ENCODE measurements around the gene NRXN3.

DNA sequence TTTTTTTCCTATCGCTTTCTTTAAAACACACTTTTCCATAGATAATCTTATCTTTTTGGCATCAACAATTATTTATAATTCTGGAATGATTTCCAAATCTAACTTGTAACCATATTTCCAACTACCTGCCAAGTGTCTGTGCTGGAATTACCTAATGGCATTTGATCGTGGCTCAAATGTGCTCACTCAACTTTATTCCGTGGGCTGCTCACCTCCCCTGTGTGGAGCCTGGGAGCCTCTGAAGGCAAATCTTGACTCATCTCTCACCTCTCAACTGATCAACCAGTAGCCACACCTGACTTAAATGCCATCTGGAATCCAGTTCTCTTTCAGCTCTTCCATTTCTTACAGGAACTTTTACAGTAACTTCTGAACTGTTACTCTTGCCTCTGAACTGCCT is 1432.6 kb downstream of the NRXN3 start:
- no peak for TF ChIP-seq YY1 (IDR thresholded peaks at IDR 0.05)
- TF ChIP-seq, protein P1, sequence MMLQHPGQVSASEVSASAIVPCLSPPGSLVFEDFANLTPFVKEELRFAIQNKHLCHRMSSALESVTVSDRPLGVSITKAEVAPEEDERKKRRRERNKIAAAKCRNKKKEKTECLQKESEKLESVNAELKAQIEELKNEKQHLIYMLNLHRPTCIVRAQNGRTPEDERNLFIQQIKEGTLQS (IDR thresholded peaks at IDR 0.05) = no peak
- TF ChIP-seq, protein P2, sequence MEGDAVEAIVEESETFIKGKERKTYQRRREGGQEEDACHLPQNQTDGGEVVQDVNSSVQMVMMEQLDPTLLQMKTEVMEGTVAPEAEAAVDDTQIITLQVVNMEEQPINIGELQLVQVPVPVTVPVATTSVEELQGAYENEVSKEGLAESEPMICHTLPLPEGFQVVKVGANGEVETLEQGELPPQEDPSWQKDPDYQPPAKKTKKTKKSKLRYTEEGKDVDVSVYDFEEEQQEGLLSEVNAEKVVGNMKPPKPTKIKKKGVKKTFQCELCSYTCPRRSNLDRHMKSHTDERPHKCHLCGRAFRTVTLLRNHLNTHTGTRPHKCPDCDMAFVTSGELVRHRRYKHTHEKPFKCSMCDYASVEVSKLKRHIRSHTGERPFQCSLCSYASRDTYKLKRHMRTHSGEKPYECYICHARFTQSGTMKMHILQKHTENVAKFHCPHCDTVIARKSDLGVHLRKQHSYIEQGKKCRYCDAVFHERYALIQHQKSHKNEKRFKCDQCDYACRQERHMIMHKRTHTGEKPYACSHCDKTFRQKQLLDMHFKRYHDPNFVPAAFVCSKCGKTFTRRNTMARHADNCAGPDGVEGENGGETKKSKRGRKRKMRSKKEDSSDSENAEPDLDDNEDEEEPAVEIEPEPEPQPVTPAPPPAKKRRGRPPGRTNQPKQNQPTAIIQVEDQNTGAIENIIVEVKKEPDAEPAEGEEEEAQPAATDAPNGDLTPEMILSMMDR (IDR thresholded peaks at IDR 0.05; ENCODE audit: low read depth, low read length, missing input control) = no peak
- TF ChIP-seq EGR1 (IDR thresholded peaks at IDR 0.05; ENCODE audit: low read depth in 2 of 2) = no peak
- no peak for TF ChIP-seq GABPA (IDR thresholded peaks at IDR 0.05 in 1 of 2, conservative IDR thresholded peaks at IDR 0.05 in 1 of 2)
- TF ChIP-seq TAF1 (conservative IDR thresholded peaks at IDR 0.05) = no peak
- TF ChIP-seq, protein P3, sequence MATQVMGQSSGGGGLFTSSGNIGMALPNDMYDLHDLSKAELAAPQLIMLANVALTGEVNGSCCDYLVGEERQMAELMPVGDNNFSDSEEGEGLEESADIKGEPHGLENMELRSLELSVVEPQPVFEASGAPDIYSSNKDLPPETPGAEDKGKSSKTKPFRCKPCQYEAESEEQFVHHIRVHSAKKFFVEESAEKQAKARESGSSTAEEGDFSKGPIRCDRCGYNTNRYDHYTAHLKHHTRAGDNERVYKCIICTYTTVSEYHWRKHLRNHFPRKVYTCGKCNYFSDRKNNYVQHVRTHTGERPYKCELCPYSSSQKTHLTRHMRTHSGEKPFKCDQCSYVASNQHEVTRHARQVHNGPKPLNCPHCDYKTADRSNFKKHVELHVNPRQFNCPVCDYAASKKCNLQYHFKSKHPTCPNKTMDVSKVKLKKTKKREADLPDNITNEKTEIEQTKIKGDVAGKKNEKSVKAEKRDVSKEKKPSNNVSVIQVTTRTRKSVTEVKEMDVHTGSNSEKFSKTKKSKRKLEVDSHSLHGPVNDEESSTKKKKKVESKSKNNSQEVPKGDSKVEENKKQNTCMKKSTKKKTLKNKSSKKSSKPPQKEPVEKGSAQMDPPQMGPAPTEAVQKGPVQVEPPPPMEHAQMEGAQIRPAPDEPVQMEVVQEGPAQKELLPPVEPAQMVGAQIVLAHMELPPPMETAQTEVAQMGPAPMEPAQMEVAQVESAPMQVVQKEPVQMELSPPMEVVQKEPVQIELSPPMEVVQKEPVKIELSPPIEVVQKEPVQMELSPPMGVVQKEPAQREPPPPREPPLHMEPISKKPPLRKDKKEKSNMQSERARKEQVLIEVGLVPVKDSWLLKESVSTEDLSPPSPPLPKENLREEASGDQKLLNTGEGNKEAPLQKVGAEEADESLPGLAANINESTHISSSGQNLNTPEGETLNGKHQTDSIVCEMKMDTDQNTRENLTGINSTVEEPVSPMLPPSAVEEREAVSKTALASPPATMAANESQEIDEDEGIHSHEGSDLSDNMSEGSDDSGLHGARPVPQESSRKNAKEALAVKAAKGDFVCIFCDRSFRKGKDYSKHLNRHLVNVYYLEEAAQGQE (IDR thresholded peaks at IDR 0.05) = no peak
- TF ChIP-seq, protein P4, sequence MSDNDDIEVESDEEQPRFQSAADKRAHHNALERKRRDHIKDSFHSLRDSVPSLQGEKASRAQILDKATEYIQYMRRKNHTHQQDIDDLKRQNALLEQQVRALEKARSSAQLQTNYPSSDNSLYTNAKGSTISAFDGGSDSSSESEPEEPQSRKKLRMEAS (IDR thresholded peaks at IDR 0.05) = no peak
- TF ChIP-seq RAD21 (IDR thresholded peaks at IDR 0.05) = no peak
- no peak for TF ChIP-seq HNF4A (conservative IDR thresholded peaks at IDR 0.05)
- TF ChIP-seq, protein P5, sequence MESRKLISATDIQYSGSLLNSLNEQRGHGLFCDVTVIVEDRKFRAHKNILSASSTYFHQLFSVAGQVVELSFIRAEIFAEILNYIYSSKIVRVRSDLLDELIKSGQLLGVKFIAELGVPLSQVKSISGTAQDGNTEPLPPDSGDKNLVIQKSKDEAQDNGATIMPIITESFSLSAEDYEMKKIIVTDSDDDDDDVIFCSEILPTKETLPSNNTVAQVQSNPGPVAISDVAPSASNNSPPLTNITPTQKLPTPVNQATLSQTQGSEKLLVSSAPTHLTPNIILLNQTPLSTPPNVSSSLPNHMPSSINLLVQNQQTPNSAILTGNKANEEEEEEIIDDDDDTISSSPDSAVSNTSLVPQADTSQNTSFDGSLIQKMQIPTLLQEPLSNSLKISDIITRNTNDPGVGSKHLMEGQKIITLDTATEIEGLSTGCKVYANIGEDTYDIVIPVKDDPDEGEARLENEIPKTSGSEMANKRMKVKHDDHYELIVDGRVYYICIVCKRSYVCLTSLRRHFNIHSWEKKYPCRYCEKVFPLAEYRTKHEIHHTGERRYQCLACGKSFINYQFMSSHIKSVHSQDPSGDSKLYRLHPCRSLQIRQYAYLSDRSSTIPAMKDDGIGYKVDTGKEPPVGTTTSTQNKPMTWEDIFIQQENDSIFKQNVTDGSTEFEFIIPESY (IDR thresholded peaks at IDR 0.05) = no peak
- no peak for TF ChIP-seq RXRA (IDR thresholded peaks at IDR 0.05)
- no peak for TF ChIP-seq SP1 (IDR thresholded peaks at IDR 0.05)
- TF ChIP-seq JUND (IDR thresholded peaks at IDR 0.05) = no peak
